Prostate gland (tissue), 2 donors: ENCODE data around the gene POLR2H. TPM values are rescaled to one million over a fixed set of nuclear protein-coding genes. Genes with fewer than 3 reads are reported as not detected.

ENCODE experiments used
- DNase-seq: peaks from one replicate; pipeline ENCODE4 v3.0.0-alpha.2; 2019; ENCODE audit warnings: low spot score
- H3K27ac ChIP-seq, 2 donors: fragments of 200-600 bp; sonication (generic); 2 replicates each; pipeline ENCODE4 v1.5.1; 2017 to 2019
- H3K27me3 ChIP-seq: fragments of 200-600 bp; sonication (generic); replicated peaks from 2 replicates; pipeline ENCODE4 v1.5.1; 2019; ENCODE audit not compliant: insufficient read depth
- H3K36me3 ChIP-seq, 2 donors: fragments of 200-600 bp; sonication (generic); 1 replicate in 1 of 2; 2 replicates in 1 of 2; pipeline versions ENCODE4 v1.5.1 to v1.8.1; 2017 to 2019
- H3K4me1 ChIP-seq: fragments of 200-600 bp; sonication (generic); replicated peaks from 2 replicates; pipeline ENCODE4 v1.5.1; 2019
- H3K4me3 ChIP-seq, 2 donors: fragments of 200-600 bp; sonication (generic); 2 replicates each; pipeline ENCODE4 v1.5.1; 2017 to 2019
- H3K9me3 ChIP-seq: fragments of 200-600 bp; sonication (generic); 2 replicates; pipeline ENCODE4 v1.5.1; 2017
- CTCF ChIP-seq, 4 experiments: fragments of 200-600 bp in 2 of 4; fragments of 450-650 bp in 2 of 4; sonication (generic) in 2 of 4; IDR thresholded peaks; 1 replicate in 3 of 4; 2 replicates in 1 of 4; pipeline ENCODE4 v1.5.1; 2016 to 2019; ENCODE audit warnings: antibody characterized with exemption in 4 of 4, mild to moderate bottlenecking in 2 of 4, moderate library complexity in 2 of 4
- POLR2A ChIP-seq: fragments of 450-650 bp; IDR thresholded peaks from one replicate; pipeline ENCODE4 v1.6.1; 2016; ENCODE audit warnings: antibody characterized with exemption, mild to moderate bottlenecking
- POLR2AphosphoS5 ChIP-seq: sonication (generic); formaldehyde crosslinking; IDR thresholded peaks from one replicate; pipeline ENCODE4 v1.6.1; 2017; ENCODE audit warnings: antibody characterized with exemption
- WGBS: methylation state at CpG from one replicate; pipeline ENCODE4 v1.1.5; 2018; 5-methylcytosine and 5-hydroxymethylcytosine counted together
- intact Hi-C: fragments of 100-400 bp; cut with DNase I; formaldehyde crosslinking; loops from one replicate; pipeline ENCODE4 v1.14.2; 2022
- total RNA-seq, 2 donors: library from RNA; depleted of rRNA; stranded (reverse); fragments of >200 nt; gene quantifications; one replicate each; pipeline ENCODE4 v1.1.0, GENCODE V29; 2016

Gene POLR2H
- total RNA-seq, 2 donors from 2014 or later = 62.7 to 89.2 TPM

- no peak for TF ChIP-seq POLR2AphosphoS5
- TF ChIP-seq POLR2A = no peak
- no peak for TF ChIP-seq CTCF (IDR thresholded peaks at IDR 0.05)
- Histone ChIP-seq H3K27me3 (no peaks in the 10 kb centered on the region), H3K4me1 (peaks cover 6% of the 10 kb centered on the region), H3K27ac (no peak overlapping the region), H3K36me3 (no peaks in the 10 kb centered on the region), H3K4me3 (no peak overlapping the region), H3K9me3 (no peaks in the 10 kb centered on the region)
- WGBS = 90% methylated on average over 6 of the region's 6 CpGs
- intact Hi-C loops = loop anchor here (5.0 kb wide), 1 partner anchor 169 kb away; no protein-coding TSS in a partner anchor
- DNase-seq = no peak
Observed at GRCh38 chr3:184373422-184373821, 11.9 kb downstream of the POLR2H start.

GRCh38 chr3:184375747-184376461, 14.4 kb downstream of the POLR2H start:
- Histone ChIP-seq H3K9me3 (no peaks in the 10 kb centered on the region), H3K4me1 (peaks cover 6% of the 10 kb centered on the region), H3K4me3 (no peak overlapping the region), H3K27ac (no peak overlapping the region), H3K27me3 (no peaks in the 10 kb centered on the region), H3K36me3 (no peaks in the 10 kb centered on the region)
- no peak for DNase-seq
- 86% methylated on average over 12 of the region's 12 CpGs for WGBS
- intact Hi-C loops = loop anchor here (5.0 kb wide), 1 partner anchor 136 kb away; no protein-coding TSS in a partner anchor
- TF ChIP-seq CTCF (IDR thresholded peaks at IDR 0.05) (no peak), POLR2A (no peak), POLR2AphosphoS5 (no peak)

GRCh38 chr3:184377374-184377773, 15.9 kb downstream of the POLR2H start:
- H3K9me3 ChIP-seq = no peaks in the 10 kb centered on the region
- WGBS = 75% methylated on average over 5 of the region's 5 CpGs
- no peaks in the 10 kb centered on the region for H3K27me3 ChIP-seq
- TF ChIP-seq POLR2A = no peak
- intact Hi-C loops = loop anchor here (5.0 kb wide), 1 partner anchor 135 kb away; no protein-coding TSS in a partner anchor
- H3K27ac ChIP-seq = no peak overlapping the region
- H3K36me3 ChIP-seq = no peaks in the 10 kb centered on the region
- H3K4me3 ChIP-seq = no peak overlapping the region
- no peaks in the 10 kb centered on the region for H3K4me1 ChIP-seq
- no peak for DNase-seq

GRCh38 chr3:184377882-184378445, 16.5 kb downstream of the POLR2H start, which contains the start of gene THPO:
THPO (minus strand) TSS chr3:184378207; CDS start chr3:184376259, 1,948 bp downstream.
- Histone ChIP-seq H3K36me3 (no peaks in the 10 kb centered on the region), H3K27me3 (no peaks in the 10 kb centered on the region), H3K4me3 (no peak within 1 kb of the TSS), H3K4me1 (no peaks in the 10 kb centered on the region), H3K9me3 (no peaks in the 10 kb centered on the region), H3K27ac (peak within 1 kb of the TSS; percentile 44 to 51)
- 81% methylated on average over 7 of the region's 7 CpGs for WGBS
- intact Hi-C loops = loop anchor here (5.0 kb wide), 1 partner anchor 134 kb away; no protein-coding TSS in a partner anchor
- no peak for DNase-seq
- no peak for TF ChIP-seq POLR2AphosphoS5
- TF ChIP-seq POLR2A = no peak
- TF ChIP-seq CTCF (IDR thresholded peaks at IDR 0.05) = no peak

- Histone ChIP-seq H3K27ac (peak overlapping the region; percentile 44 to 51), H3K27me3 (no peaks in the 10 kb centered on the region), H3K4me1 (no peaks in the 10 kb centered on the region), H3K9me3 (no peaks in the 10 kb centered on the region), H3K4me3 (no peak overlapping the region), H3K36me3 (no peaks in the 10 kb centered on the region)
- DNase-seq = no peak
- intact Hi-C loops = loop anchor here (5.0 kb wide), 1 partner anchor 133 kb away; no protein-coding TSS in a partner anchor
- TF ChIP-seq CTCF (IDR thresholded peaks at IDR 0.05) (no peak), POLR2AphosphoS5 (no peak), POLR2A (no peak)
- WGBS = 72% methylated on average over 10 of the region's 10 CpGs
Observed at GRCh38 chr3:184378651-184379357, 17.3 kb downstream of the POLR2H start.
